ENCODE results near the gene TAGLN3.

TAGLN3 gene

DNA sequence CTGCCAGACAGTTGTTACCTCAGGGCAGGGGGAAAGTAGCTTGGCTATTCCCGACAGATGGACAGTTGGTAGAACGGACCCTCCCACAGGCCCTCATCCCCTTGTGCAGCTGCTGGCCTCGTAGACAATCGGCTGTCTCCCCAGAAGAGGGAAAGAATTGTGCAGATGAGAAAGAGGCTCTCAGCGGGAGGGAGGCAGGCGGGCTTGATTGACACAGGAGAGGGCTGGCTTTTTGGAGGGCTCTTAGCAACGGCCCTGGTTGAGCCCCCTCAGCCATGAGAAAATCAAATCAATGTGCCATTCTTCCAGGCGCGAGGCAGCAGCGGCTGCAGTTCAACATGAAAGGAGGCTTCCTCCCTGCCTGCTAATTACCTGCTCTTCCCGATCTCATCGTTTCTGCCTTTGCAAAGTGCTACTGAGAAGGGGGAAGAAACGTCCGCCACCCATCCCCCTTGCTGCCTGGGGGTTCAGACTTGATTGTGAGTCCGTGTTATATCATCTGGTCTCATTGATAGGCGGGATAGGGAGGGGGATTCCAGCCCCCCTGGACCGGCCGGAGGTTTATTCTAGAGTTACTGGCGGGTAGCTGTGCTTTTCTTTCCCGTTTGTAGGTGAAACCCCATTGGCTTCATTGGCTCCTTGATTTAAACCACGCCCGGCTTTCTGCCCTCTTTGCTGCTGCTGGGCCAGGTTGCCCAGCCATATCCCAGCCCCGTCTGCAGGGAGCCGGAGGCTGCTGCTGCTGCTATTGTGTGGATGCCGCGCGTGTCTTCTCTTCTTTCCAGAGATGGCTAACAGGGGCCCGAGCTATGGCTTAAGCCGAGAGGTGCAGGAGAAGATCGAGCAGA is at the start of gene TAGLN3:
Gene TAGLN3, plus strand, starts transcription at position 287 of the 848 bp plus-strand sequence. Its CDS starts 501 bp downstream, at position 788.
- no peak for DNase-seq (ENCODE audit: low read depth)

DNA sequence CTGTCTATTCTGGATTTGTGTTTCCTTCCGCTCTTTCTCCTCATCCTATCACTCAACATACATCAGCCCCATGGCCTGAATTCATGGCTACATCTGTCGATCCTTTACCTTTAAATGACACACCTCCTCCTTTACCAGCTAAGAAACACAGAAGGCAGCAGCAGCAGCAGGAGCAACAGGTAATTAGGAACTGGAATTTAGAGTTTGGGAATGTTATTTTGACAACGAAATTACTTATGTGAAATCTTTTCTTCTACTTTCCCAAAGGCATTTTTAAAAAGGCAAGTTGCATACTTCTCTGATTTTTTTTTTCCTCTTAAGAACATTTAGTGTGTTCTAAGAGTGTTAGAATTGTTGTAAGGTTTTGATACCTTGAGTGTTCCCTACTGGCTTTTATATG is 49.0 kb upstream of the TAGLN3 start:
- DNase-seq (ENCODE audit: low read depth), result no peak

DNA sequence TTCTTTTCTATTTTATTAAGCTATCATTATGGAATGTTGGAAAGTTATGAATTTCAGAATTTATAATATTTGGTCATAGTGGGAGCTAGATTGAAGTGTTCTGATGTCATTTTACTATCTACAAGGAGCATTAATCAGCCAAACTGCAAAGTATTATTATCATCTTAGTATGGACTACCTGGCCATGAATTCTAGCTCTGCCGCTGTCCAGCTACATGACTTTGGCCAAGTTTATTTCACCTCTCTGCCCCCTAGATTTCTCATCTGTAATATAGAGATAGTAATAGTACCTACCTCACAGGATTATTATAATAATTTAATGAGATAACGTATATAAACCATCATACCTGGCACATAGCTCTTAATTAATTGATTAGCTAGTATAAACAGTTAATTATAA is 47.7 kb upstream of the TAGLN3 start:
- no peak for DNase-seq (ENCODE audit: low read depth)

DNA sequence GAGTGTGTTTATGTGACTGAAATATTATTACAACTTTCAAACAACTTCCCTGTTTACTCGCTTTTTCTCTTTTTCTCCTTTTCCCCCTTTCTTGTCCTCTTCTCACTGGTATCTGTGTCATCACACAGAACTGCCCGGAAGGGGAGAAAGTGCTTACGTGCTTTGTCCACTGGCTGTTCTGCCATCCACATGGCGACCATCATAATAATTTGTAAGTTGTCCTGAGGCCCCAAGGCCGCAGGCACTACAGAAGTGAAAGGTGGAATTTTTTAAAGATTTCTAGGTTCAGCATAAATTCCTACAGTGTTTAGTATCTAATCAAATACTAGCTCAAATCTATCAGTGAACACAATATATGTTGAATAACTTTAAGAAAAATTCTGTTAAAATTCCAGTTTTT is 46.6 kb upstream of the TAGLN3 start:
- no peak for DNase-seq (ENCODE audit: low read depth)

DNA sequence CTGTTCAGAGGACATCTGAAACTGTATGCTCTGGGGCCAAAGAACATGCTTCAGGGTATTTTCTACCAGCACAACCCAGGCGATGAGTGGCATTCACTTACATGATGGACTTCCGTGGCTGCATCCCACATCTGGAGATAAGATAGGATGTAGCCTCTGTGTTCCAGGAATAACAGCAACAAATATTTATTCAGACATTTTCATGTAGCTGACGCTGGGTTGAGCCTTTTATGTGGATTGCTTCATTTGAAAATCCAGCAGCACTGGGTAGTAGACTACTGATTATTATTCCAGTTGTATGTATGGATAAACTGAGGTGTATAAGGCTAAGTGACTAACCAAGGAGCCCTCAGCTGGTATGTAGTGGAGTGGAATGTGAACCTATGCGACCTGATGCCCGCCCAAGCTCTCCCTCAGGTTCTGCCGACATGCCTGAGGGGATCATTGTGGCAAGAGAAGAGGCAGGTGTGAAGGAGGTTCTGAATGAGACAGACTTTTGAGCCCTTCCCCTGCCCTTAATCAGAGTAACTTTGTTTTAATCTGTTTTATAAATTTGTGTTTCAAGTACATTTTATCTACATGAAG is 45.8 kb upstream of the TAGLN3 start:
- DNase-seq (ENCODE audit: low read depth), result no peak

DNA sequence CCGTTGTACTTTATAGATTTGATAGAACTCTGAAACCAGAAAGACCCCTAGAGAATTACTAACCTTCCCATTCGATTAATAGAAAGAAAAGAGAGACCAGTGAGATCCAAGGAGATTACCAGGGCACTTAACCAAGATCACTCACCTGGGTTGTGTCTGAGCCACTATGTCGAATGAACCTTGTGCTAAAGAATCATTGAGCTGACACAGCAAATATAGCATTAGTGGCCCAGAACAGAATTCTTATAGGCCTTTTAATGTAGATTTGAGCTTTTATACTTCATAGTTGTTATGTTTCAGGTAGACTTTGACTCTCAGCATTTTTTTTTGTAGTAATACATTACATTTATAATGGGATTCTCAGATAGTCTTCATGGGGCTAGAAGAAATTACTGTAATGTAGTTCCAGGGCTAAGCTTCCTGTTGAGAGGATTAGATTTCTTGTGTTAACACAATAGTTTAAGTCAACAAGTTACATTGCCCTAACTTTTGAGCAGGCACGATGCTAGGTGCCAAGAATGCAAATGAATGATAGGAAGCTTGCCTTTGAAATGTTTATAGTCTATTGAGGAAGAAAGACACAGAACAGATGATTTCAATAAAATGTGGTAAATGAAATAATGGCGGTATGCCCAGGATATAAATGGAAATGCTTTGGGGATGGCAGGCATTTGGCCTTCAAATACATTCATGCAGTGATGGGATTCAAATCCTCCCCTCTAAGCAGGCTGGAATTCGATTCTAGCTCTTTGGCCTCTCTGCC is 44.3 kb upstream of the TAGLN3 start:
- DNase-seq (ENCODE audit: low read depth), result no peak

DNA sequence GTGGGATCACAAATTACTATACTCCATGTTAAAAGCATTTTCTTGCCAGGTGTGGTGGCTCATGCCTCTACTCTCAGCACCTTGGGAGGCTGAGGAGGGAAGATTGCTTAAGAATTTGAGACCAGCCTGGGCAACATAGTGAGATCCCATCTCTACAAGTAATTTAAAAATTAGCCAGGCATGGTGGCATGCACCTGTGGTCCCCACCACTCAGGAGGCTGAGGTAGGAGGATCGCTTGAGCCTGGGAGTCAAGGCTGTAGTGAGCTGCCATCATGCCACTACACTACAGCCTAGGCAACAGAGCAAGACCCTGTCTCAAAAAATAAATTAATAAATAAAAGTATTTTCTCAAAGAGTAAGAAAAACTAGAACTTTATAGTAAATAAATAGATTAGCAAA is 42.8 kb upstream of the TAGLN3 start:
- no peak for DNase-seq (ENCODE audit: low read depth)

DNA sequence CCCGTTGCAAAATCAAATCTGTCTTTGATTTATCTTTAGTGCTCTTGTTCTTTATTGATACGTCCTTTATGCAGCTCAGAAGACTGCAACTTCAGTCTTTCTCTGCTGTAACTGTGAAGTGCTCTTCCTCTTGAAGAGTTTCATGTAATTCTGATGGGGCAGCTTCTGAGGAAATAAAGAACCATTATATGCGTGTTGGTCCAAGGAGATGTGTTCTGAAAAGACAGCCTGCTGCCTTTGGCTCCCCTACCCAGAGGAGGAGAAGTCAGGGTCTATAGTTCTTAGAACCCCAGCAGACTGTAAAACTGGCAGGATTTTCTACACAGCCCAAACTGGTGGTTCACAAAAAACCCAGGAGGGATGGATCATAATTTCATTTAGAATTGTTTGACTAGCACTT is 42.3 kb upstream of the TAGLN3 start:
- no peak for DNase-seq (ENCODE audit: low read depth)

DNA sequence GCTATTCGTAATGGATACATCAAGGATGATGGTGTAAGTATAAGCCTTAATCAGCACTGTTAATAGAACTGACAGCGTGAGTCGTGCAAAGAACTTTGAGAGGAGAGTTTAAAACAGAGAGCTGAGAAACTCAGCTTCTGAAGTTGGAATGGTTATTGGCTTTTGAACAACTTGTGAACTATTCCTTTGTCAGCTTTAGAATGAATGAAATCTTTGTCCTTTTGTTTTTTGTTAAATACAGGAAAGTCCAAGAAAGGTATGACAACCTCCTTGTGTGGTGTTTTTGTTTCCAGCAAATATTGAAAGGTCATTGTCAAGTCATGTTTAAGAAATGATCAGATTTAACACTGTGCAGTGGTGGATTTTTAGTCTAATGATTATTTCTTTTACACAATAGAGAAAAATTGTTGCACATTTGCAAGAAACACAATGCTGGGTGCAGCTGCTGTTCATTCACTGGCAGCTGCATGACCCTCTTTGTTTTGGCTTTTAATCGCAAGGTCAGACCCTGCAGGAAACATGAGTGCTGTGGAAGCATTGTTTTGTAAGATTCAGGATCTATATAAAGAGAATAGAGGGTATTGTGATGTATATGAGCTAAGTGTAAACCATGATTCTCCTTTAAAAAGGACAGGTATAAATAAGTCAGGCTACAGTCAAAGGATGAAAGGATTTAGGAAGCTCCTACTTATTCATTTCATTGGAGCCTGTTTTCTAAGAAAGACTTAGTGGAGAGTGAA is 41.6 kb upstream of the TAGLN3 start:
- DNase-seq (ENCODE audit: low read depth), result no peak

DNA sequence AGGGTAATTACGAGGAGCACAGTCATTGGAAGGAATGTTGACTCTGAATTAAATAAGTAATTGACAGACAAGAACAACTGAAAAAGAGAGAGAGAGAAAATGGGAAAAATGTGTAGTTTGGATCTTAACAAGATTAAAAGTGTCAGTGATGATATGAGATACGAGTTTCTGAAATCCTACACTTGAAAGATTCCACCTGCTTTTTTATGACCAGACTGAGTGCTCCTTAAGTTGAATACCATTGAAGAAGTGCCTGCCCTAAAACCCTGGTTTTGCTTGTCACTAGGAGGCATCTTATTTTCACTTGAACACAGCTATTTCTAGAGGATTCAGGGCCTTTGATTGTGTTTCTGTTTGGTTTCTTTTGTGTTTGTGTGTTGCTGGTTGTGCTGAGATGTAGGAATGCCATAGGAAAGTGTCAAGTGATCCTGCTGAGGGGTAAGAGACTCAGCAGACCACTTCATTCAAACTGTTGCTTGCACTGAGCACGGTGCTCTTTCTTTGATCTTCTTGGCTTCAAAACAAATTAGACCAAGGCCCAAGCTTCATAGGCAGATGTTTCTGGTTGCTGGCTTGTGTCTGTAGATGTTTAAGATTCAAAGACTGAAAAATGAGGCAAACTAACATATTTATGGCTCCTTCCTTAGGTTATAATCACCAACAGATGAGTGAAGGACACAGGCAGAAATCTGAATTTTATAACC is 37.1 kb upstream of the TAGLN3 start:
- no peak for DNase-seq (ENCODE audit: low read depth)

DNA sequence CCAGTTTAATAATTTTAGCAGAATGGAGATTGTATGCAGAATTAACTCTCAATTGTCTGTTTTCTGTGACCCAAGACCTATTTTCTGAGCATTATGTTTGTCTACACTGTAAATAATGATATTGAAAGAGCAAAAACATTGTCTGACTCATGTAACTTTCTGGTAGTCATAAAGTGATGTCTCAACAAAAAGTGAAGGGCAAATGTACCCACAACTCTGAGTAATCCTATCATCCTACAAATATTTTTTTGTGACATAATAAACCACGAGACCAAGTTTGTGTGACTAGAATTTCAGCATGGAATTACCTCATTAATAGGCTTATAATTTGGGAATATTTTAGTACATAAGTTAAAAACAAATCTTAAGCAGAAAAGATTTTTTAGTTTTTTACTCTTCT is 35.3 kb upstream of the TAGLN3 start:
- DNase-seq (ENCODE audit: low read depth), result no peak

DNA sequence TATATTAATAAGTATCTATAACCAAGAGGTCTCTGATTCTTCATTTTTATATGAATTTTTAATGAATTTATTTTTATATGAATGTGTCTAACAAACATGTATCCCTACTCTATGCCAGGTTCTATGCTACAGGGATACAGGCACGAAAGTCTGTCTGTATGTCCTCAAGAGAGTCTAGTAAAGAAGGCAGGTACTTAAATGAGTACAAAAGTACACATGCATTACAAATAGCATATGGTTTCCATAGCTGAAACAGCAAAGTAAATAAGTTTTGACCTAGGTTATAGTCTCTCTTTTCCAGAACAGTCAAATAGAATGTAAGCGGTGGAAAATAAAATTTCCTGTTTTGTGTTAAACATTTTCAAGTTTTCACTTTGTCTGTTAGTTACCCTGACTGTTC is 33.2 kb upstream of the TAGLN3 start:
- DNase-seq (ENCODE audit: low read depth), result no peak

DNA sequence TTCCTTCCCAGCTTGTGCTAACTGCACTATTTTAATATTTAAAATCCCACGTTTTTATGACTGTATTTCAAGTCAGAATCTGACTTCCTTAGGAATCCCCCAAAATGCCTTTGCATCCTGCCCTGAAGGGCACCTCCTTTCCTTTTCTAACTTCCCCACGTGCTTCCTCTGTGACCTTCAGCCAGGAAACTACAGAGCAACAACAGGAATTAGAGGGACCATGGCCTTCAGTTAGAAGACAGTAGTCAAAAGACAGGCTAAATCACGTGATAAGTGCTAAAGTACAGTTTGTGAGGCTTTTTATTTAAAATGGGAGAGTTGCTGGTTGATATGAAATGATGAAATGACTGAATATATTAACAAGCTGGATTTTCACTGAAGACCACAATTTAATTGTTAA is 31.7 kb upstream of the TAGLN3 start:
- DNase-seq (ENCODE audit: low read depth), result no peak

DNA sequence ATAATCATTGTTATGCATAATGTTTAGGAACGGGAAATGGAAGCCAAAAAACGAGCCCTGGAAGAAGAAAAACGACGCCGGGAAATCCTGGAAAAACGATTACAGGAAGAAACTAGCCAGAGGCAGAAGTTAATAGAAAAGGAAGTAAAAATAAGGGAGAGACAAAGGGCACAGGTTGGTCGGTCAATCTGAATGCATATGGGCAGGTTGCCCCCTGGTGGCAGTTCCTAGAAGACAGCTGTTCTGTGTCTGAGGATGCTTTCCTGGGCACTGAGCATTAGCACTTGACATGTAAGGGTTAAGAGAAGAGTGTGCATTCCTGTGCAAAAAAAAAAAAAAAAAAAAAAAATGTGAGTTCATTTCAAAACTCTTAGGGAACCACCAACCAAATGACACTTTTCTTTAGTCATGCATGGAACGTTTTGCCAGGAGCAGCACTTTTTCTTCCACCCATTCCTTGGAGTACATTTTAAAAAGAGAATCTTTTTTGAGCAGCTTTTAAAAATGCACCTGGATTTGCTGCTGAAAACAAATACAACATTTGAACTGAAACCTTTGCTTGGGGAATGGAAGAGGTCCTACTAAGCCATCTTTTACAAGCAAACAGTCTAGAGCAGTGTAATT is 31.0 kb upstream of the TAGLN3 start:
- peak; percentile 58 for DNase-seq (ENCODE audit: low read depth)

DNA sequence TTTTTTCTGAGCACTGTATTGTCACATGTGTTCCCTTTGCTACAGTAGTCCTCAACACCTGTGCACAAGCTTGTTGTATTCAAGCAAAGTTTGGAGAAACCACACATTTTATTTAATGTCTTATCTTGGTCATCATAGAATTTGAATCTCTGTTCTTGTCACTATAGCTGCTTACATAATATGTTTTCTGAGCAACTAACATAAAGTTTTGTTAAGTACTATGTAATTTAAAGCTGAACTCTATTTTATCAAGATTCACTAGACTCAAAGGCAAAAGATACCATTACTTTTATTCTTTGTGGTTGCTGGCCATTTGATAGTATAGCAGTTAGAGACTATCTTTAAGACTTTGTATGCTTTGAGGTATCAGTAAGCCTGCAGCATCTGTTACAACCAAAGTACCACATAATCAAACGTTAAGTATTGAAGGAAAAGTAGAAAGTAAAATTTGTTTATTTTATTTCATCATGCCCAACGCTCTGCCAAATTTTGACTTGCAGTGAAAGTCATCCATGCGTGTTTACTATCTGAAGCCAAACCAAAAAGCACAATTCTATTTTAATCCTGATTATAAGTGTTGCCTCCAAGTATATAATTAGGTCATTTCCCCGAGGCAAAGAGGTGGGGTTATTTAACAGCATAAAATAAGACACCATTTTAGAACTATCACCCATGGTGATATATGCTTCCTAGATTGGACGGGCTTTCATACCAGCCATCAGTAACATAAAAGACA is 30.2 kb upstream of the TAGLN3 start:
- DNase-seq (ENCODE audit: low read depth), result no peak

DNA sequence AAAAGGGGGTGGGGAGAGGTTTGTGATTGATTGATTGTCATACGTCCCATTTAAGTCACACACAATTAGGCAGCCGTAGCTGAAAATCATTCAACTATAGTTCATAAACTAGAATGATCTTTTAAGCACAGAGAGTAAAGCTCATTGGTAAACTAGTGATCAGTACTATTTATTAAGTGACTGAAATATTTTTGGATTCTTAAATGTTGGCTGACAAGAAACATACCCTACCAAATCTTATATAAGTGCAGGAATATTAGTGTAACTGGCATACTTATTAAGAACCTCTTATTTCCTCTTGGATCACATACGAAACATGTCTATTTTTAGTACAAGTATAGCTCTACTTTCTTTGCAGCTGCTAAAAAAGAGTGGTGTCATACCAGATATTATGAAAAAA is 28.3 kb upstream of the TAGLN3 start:
- DNase-seq (ENCODE audit: low read depth), result no peak

DNA sequence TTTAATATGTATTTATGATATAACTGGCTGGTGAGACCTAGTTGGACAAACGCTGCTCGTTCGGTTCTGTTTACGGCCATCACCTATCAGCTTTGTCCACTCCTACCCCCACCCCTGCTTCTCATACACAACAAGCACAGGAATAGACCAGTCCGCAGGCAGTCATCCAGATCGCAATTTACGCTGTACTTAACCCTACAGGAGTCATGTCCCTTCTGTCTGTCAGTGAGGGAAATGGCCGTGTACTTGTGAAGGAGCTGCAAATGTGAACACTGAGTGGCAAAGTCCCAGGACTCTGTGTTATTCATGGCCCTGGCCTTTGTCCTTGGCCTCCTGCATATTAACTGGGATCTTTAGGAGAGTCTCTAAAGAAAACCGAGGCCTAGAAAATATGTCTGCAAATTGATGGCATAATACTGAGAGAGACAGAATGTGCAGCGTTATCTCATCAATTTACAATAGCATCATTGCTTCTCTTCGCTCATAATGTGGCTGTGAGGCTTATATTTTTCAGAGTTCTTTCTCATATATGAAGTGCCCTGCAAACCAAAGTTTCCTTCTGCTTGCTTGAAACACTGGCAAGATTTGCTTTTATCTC is 27.1 kb upstream of the TAGLN3 start:
- no peak for DNase-seq (ENCODE audit: low read depth)

DNA sequence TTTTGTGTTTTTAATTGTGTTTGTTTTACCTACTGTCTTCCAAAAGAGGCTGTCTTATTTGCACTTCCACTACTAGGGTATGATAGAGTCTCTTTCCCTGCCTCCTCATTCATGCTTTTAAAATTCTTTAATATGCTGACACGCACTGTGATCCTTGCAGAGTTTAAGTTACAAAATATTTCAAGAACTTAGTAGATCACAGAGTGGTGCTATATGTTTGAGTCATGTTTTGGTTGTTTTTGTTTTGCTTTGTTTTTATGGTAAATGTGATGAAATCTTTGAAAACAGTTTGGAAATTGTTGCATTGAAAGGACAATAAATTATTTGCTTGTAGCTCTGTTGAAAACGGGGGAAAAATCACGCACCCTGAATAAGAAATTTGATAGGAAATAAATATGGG is 25.8 kb upstream of the TAGLN3 start:
- no peak for DNase-seq (ENCODE audit: low read depth)

DNA sequence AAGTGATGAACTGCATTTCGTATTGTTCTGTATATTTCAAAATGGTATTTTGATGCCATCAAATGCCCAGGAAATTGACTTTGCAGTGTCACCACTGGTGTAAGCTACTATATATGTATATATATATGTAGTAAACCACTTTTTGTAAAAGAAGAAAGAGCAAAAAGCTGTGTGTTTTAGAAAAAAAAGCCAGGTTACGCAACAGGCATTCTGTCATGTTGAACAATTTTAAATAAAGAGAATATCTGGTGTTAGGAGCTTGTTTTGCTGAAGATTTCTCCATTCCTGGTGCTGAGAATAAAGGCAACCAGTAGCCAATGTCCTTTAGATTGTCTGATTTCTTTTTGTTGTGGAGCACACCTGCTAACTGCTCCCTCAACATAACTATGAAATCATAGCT is 23.6 kb upstream of the TAGLN3 start:
- DNase-seq (ENCODE audit: low read depth), result no peak

DNA sequence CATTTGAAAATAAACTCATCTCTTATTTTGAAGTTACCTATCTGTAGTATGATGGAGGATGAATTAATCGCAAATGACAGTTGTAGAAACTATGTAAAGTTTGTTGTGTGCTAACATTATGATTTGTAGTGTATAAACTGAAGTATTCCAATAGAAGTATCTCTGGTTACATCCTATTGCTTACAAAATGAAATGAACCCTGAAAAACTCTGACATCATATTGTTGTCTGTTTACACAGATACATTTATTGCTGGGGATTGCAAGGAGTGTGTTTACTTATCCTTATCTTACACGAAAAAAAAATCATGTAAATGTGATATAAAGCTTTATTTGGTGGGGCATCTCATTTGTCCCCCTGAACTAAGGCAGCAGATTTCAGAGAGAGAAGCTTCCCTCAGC is 22.5 kb upstream of the TAGLN3 start:
- no peak for DNase-seq (ENCODE audit: low read depth)
